ENCODE results near the gene USP13. TPM values are rescaled to one million over a fixed set of nuclear protein-coding genes. Genes with fewer than 3 reads are reported as not detected.

Gene USP13
- total and polyA plus RNA-seq, 10 of the 15 experiments (the other 5 are each of a cell fraction or from before 2014, with no cell fraction given): 3.2 to 20.8 (median 9.0) TPM

GRCh38 chr3:179702271-179702947 is 49.6 kb downstream of the USP13 start:
- BruUV-seq (replicated peaks): no TSS peak
- H3K79me2 ChIP-seq (ENCODE audit: control insufficient read depth, insufficient read depth, low read length): no peaks in the 10 kb centered on the region; the same call in 1 of the 2 replicates
- no peak for TF ChIP-seq TCF7 (IDR thresholded peaks at IDR 0.05; ENCODE audit: borderline replicate concordance)
- no peak for TF ChIP-seq BMI1 (IDR thresholded peaks at IDR 0.05; ENCODE audit: borderline replicate concordance)
- TF ChIP-seq SREBF1 (IDR thresholded peaks at IDR 0.05; ENCODE audit: low read length): no peak
- no peak for TF ChIP-seq RAD51 (IDR thresholded peaks at IDR 0.05)
- TF ChIP-seq DPF2 (IDR thresholded peaks at IDR 0.05): no peak
- TF ChIP-seq POLR2AphosphoS2 (IDR thresholded peaks at IDR 0.05; ENCODE audit: low read depth, low read length): no peak
- TF ChIP-seq ATF3 (IDR thresholded peaks at IDR 0.05; ENCODE audit: borderline replicate concordance, extremely low read depth, low read depth, low read length): no peak
- no peak for TF ChIP-seq EGR1 (IDR thresholded peaks at IDR 0.05; ENCODE audit: borderline replicate concordance in 1 of 2, low read depth in 2 of 2, low read length in 2 of 2)
- TF ChIP-seq PAX8 (IDR thresholded peaks at IDR 0.05): no peak
- TF ChIP-seq RCOR1 (conservative IDR thresholded peaks at IDR 0.05; ENCODE audit: low read depth, low read length): no peak
- TF ChIP-seq GATAD2B (conservative IDR thresholded peaks at IDR 0.05; ENCODE audit: low read depth): no peak
- no peak for TF ChIP-seq HSF1 (IDR thresholded peaks at IDR 0.05; ENCODE audit: low read depth, low read length)
- TF ChIP-seq RB1 (IDR thresholded peaks at IDR 0.05; ENCODE audit: borderline replicate concordance): no peak
- TF ChIP-seq FOS (IDR thresholded peaks at IDR 0.05; ENCODE audit: borderline replicate concordance, extremely low read depth, insufficient read length): no peak
- TF ChIP-seq NR2F1 (conservative IDR thresholded peaks at IDR 0.05): no peak

More at GRCh38 chr3:179702271-179702947, 49.6 kb downstream of the USP13 start:
- POLR2A ChIA-PET: no interaction called here
- H3K4me2 ChIP-seq (ENCODE audit: control insufficient read depth, insufficient read depth): no peak overlapping the region
- no peaks in the 10 kb centered on the region for H3K9me3 ChIP-seq (replicated peaks; ENCODE audit: control insufficient read depth, insufficient read depth, low read length)
- FAIRE-seq: no peak
- no peak for ATAC-seq
- SMC1A ChIA-PET (ENCODE audit: uncharacterized antibody, unreplicated experiment): no interaction called here
- RAD21 ChIA-PET (ENCODE audit: unreplicated experiment): no interaction called here
- H3K9ac ChIP-seq (ENCODE audit: control insufficient read depth, insufficient read depth, low read length): no peak overlapping the region
- no peak overlapping the region for H2AFZ ChIP-seq (ENCODE audit: control insufficient read depth, low read depth, low read length)
- no peak overlapping the region for H3K4me3 ChIP-seq
- H4K20me1 ChIP-seq (ENCODE audit: control insufficient read depth, insufficient read depth): no peaks in the 10 kb centered on the region
- peaks cover 0 to 1% of the 10 kb centered on the region in 2 experiments; a peak in 1 of 4 replicates for H3K36me3 ChIP-seq (ENCODE audit: control insufficient read depth in 2 of 2, insufficient read depth in 2 of 2, low read length in 1 of 2)
- CTCF ChIA-PET: no interaction called here
- 94% methylated on average over 5 of the region's 6 CpGs for WGBS (ENCODE audit: insufficient coverage, insufficient replicate concordance, low lambda C conversion rate, missing lambda C conversion rate)
- no peak overlapping the region for H3K27ac ChIP-seq (ENCODE audit: control insufficient read depth, insufficient read depth)
- no peak for DNase-seq (ENCODE audit: low read depth, low spot score)
- H3K4me1 ChIP-seq (ENCODE audit: control insufficient read depth, insufficient read depth, low read length): no peaks in the 10 kb centered on the region
- in situ Hi-C loops (cut with MboI): no loop called here
- no peaks in the 10 kb centered on the region for H3K27me3 ChIP-seq (replicated peaks in 1 of 2; ENCODE audit: control insufficient read depth in 2 of 2, insufficient read depth in 2 of 2, low read length in 1 of 2)
- intact Hi-C loops (cut with micrococcal nuclease; ENCODE audit: unreplicated experiment): no loop called here
